PC-3 (cell line): ENCODE results near the gene HAVCR1.

Experiments used
- EZH2 ChIP-seq: fragments of 300-600 bp; sonication (generic); IDR thresholded peaks from one replicate; pipeline ENCODE4 v1.6.1; 2017; ENCODE audit warnings: antibody characterized with exemption, mild to moderate bottlenecking, low read length; ENCODE audit not compliant: unreplicated experiment
- TF ChIP-seq, protein P1 (sequence below): fragments of 300-600 bp; sonication (generic); conservative IDR thresholded peaks from 2 replicates; pipeline ENCODE4 v1.5.1; 2017; ENCODE audit warnings: antibody characterized with exemption, low read depth, mild to moderate bottlenecking, low read length

DNA sequence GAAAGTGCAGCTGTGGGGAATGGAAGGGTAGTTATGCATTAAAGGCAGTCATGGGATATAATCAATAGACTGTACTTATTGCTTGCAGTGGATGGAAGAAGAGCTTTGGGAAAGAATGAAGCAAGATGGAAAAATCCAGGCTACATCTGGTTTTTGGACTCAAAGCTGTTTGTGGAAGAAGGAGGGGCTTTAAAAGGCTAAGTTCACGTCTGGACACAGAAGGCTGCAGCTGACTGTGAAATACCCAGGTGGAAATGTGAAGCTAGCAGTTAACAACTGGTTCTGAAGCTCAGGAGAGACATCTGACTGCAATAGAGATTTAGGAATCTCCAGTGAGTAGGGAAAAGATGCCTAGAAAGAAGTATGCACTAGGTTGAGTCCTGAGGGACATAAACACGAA lies 52.7 kb downstream of the HAVCR1 start:
- TF ChIP-seq EZH2: no peak
- TF ChIP-seq, protein P1, sequence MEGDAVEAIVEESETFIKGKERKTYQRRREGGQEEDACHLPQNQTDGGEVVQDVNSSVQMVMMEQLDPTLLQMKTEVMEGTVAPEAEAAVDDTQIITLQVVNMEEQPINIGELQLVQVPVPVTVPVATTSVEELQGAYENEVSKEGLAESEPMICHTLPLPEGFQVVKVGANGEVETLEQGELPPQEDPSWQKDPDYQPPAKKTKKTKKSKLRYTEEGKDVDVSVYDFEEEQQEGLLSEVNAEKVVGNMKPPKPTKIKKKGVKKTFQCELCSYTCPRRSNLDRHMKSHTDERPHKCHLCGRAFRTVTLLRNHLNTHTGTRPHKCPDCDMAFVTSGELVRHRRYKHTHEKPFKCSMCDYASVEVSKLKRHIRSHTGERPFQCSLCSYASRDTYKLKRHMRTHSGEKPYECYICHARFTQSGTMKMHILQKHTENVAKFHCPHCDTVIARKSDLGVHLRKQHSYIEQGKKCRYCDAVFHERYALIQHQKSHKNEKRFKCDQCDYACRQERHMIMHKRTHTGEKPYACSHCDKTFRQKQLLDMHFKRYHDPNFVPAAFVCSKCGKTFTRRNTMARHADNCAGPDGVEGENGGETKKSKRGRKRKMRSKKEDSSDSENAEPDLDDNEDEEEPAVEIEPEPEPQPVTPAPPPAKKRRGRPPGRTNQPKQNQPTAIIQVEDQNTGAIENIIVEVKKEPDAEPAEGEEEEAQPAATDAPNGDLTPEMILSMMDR: no peak
